Activated T-cell treated with anti-CD3 and anti-CD28 coated beads, Interleukin-2, amount 50 U/mL, for 4 hours (primary cell): Measurements from ENCODE around the gene USP16. TPM values are rescaled to one million over a fixed set of nuclear protein-coding genes. Genes with fewer than 3 reads are reported as not detected.
A peak's percentile ranks its signal among the peaks of the same experiment; 100 is the strongest.
"Not testable (repeated sequence)": the region's sequence is repeated elsewhere in the genome, so short reads cannot be mapped to it uniquely, and the experiment has no call there.

Experiments used
- ATAC-seq, 2 donors: fragments of 200-7000 bp; cut with Tn5 transposase; one replicate each; pipeline ENCODE4 v1.10.0; 2021
- DNase-seq: peaks from one replicate; pipeline ENCODE4 v3.0.0-alpha.2; 2020
- H3K27me3 Mint-ChIP-seq: one replicate; pipeline ENCODE4 v1.8.0; 2021; ENCODE audit warnings: low read depth, mixed read lengths
- H3K36me3 Mint-ChIP-seq: one replicate; pipeline ENCODE4 v1.8.0; 2022; ENCODE audit warnings: mixed read lengths; ENCODE audit not compliant: insufficient read depth
- H3K4me1 Mint-ChIP-seq: one replicate; pipeline ENCODE4 v1.8.0; 2021; ENCODE audit warnings: low read depth, mixed read lengths
- H3K4me3 Mint-ChIP-seq: one replicate; pipeline ENCODE4 v1.8.0; 2021; ENCODE audit warnings: mild to moderate bottlenecking, moderate library complexity, mixed read lengths
- H3K9me3 Mint-ChIP-seq: one replicate; pipeline ENCODE4 v1.8.0; 2021; ENCODE audit warnings: mixed read lengths
- total RNA-seq, 3 donors: library from RNA; stranded (reverse); gene quantifications; one replicate each; pipeline ENCODE4 v1.2.1, GENCODE V29; 2021

Gene USP16
- total RNA-seq, 3 donors from 2014 or later, result 54.7 to 61.1 (median 58.0) TPM

DNA sequence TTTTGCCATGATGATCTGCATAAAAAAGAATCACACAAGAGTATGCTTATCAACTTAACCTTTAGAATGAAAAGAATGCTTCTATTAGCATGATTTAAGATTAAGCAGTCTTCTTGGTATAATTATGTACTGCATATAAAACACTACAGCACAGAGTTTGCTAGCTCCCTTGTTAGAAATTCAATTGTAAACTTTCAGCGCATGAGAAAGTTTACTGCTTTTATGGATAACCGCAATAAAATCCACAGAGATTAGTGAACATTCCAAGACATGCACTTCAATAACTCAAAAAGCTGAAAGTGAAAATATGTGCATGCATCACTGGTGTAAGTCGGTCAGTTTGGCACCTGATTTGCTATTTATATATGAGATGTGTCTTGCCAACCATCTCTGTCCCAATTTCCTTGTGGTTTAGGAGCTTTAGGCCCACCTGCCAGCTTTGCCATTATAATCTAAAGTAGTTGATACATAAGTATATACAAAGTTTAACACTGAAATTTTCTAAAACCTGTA, 32.1 kb downstream of the USP16 start:
- H3K9me3 Mint-ChIP-seq, result no peaks in the 10 kb centered on the region
- H3K4me3 Mint-ChIP-seq, result no peak overlapping the region
- DNase-seq, result no peak
- no peaks in the 10 kb centered on the region for H3K4me1 Mint-ChIP-seq
- ATAC-seq, result no peak
- peaks cover 37% of the 10 kb centered on the region for H3K36me3 Mint-ChIP-seq
- H3K27me3 Mint-ChIP-seq, result no peaks in the 10 kb centered on the region

DNA sequence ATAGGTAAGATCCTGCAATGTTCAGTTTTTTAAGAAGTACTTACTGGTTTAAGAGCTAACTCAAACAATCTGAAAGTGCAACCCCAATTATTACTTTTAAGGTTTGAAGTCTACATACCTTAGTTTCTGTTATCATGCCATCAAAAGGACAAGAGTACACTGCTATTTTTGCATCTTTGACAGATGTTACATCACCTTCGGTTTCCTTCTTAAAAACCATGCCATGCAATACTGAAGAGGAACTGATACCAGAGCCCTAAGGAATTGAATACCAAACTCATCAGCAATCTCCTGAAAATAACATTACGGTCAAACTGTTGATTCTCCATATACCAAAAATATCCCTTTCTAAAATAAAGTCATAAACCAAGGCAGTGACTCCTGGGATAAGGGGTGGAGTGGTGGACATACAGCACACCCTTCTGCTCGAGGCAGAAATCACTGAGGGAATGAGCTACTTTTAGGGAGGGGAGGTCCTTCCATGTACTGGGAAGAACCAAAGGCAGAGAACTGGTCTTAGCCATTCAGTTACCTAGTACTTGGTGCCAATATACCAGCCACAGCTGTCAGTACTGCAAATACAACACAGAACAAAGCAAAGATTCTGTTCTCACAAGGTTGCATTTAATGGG, 40.5 kb downstream of the USP16 start:
- Mint-ChIP-seq H3K4me3 (no peak overlapping the region), H3K4me1 (peaks cover 10% of the 10 kb centered on the region), H3K9me3 (no peaks in the 10 kb centered on the region), H3K36me3 (peaks cover 56% of the 10 kb centered on the region), H3K27me3 (no peaks in the 10 kb centered on the region)
- DNase-seq (no peak), ATAC-seq (no peak)

DNA sequence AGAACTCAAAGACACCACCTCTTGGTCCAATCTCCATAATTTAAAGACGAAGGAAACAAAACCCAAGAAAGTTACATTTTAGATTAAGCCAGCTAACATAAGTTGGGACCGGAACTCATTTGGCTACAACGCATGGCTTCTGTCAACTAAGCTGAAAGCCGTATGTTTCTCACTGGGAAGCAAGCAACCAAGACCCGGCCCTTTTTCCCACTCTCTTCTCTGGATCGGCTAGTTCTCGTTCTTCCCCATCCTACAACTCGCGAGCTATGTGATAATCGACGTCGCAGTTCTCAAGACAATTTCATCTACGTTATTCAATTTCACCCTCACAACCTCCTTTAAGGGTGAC, 48.4 kb downstream of the USP16 start:
- Mint-ChIP-seq H3K36me3 (peaks cover 28% of the 10 kb centered on the region), H3K9me3 (peaks cover 4% of the 10 kb centered on the region), H3K4me3 (peak overlapping the region; percentile 99), H3K27me3 (no peaks in the 10 kb centered on the region), H3K4me1 (peaks cover 52% of the 10 kb centered on the region)
- DNase-seq, result no peak
- ATAC-seq, result peak; percentile 1 to 2

- Mint-ChIP-seq H3K36me3 (peaks cover 25% of the 10 kb centered on the region), H3K4me1 (peaks cover 54% of the 10 kb centered on the region), H3K4me3 (peak within 1 kb of the TSS; percentile 99), H3K27me3 (no peaks in the 10 kb centered on the region), H3K9me3 (peaks cover 4% of the 10 kb centered on the region)
- peak; percentile 94 to 95 for ATAC-seq
- DNase-seq, result peak; percentile 97
Observed at GRCh38 chr21:29073222-29074006, 48.9 kb downstream of the USP16 start, which contains the start of gene CCT8. Gene CCT8, minus strand, starts transcription at chr21:29073648. Its CDS starts 58 bp downstream, at chr21:29073590.

DNA sequence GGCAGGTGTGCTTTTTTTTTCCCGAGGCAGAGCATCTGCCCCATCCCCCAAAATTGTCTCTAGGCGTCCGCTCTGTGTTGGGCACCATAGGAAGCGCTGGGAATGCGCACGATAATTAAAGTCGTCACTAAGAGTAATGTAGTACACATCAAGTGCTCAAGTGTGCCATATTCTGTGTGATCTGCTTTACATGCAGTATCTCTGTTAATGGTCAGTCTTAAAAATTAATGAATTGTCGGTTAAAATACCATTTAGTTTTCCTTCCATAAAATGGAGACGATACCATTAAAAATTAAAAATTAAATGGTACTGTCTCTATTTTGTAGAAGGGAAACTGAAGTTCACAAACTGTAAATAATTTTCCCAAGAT, 49.5 kb downstream of the USP16 start:
- ATAC-seq, result peak; percentile 1 to 4

GRCh38 chr21:29074783-29075182, 50.3 kb downstream of the USP16 start:
- Mint-ChIP-seq H3K36me3 (peaks cover 20% of the 10 kb centered on the region), H3K27me3 (no peaks in the 10 kb centered on the region), H3K4me1 (peaks cover 63% of the 10 kb centered on the region), H3K4me3 (peak overlapping the region; percentile 37), H3K9me3 (peaks cover 4% of the 10 kb centered on the region)
- no peak for DNase-seq
- no peak for ATAC-seq

More for the DNA sequence above, 49.5 kb downstream of the USP16 start:
- H3K4me3 Mint-ChIP-seq, result peak overlapping the region; percentile 99
- no peaks in the 10 kb centered on the region for H3K27me3 Mint-ChIP-seq
- peaks cover 57% of the 10 kb centered on the region for H3K4me1 Mint-ChIP-seq
- DNase-seq, result no peak
- peaks cover 4% of the 10 kb centered on the region for H3K9me3 Mint-ChIP-seq
- peaks cover 25% of the 10 kb centered on the region for H3K36me3 Mint-ChIP-seq

GRCh38 chr21:29075706-29076466, 51.4 kb downstream of the USP16 start:
- DNase-seq (no peak), ATAC-seq (no peak)
- Mint-ChIP-seq H3K4me3 (peak overlapping the region; percentile 87), H3K27me3 (no peaks in the 10 kb centered on the region), H3K36me3 (peaks cover 17% of the 10 kb centered on the region), H3K9me3 (peaks cover 4% of the 10 kb centered on the region), H3K4me1 (peaks cover 68% of the 10 kb centered on the region)

- H3K9me3 Mint-ChIP-seq, ATAC-seq, H3K27me3 Mint-ChIP-seq: not testable (repeated sequence)
- peaks cover 12% of the 10 kb centered on the region for H3K36me3 Mint-ChIP-seq
- peak overlapping the region; percentile 87 for H3K4me3 Mint-ChIP-seq
- H3K4me1 Mint-ChIP-seq, result peaks cover 66% of the 10 kb centered on the region
- peak; percentile 62 for DNase-seq
Observed at GRCh38 chr21:29076731-29077640, 52.5 kb downstream of the USP16 start.

GRCh38 chr21:29077651-29078090, 53.2 kb downstream of the USP16 start:
- H3K4me3 Mint-ChIP-seq, result peak overlapping the region; percentile 85
- H3K27me3 Mint-ChIP-seq, result no peaks in the 10 kb centered on the region
- DNase-seq (no peak), ATAC-seq (no peak)
- peaks cover 64% of the 10 kb centered on the region for H3K4me1 Mint-ChIP-seq
- peaks cover 7% of the 10 kb centered on the region for H3K36me3 Mint-ChIP-seq
- H3K9me3 Mint-ChIP-seq, result peaks cover 4% of the 10 kb centered on the region

GRCh38 chr21:29078869-29079767, 54.6 kb downstream of the USP16 start:
- Mint-ChIP-seq H3K36me3 (no peaks in the 10 kb centered on the region), H3K9me3 (peaks cover 4% of the 10 kb centered on the region), H3K27me3 (no peaks in the 10 kb centered on the region), H3K4me3 (peak overlapping the region; percentile 11), H3K4me1 (peaks cover 62% of the 10 kb centered on the region)
- no peak for DNase-seq
- ATAC-seq, result peak; percentile 47 to 48

- Mint-ChIP-seq H3K27me3 (no peaks in the 10 kb centered on the region), H3K36me3 (no peaks in the 10 kb centered on the region), H3K4me3 (peak overlapping the region; percentile 19), H3K4me1 (peaks cover 58% of the 10 kb centered on the region), H3K9me3 (peaks cover 4% of the 10 kb centered on the region)
- ATAC-seq, result no peak
- DNase-seq, result no peak
Observed at GRCh38 chr21:29080454-29080941, 56.0 kb downstream of the USP16 start.

- no peaks in the 10 kb centered on the region for H3K27me3 Mint-ChIP-seq
- H3K4me1 Mint-ChIP-seq, result peaks cover 44% of the 10 kb centered on the region
- peaks cover 4% of the 10 kb centered on the region for H3K36me3 Mint-ChIP-seq
- no peaks in the 10 kb centered on the region for H3K9me3 Mint-ChIP-seq
- no peak overlapping the region for H3K4me3 Mint-ChIP-seq
- DNase-seq, result no peak
- no peak for ATAC-seq
Observed at GRCh38 chr21:29082046-29082815, 57.8 kb downstream of the USP16 start.
